RWPE1 (cell line): Measurements from ENCODE around the gene AMDHD1.

Experiments used
- CTCF ChIA-PET: fragments of 350-600 bp; sonication (Branson Sonifier 250); formaldehyde crosslinking; extraction: SDS; loops from one replicate; lab custom pipeline; 2021; lab: Yijun Ruan, JAX
- POLR2A ChIA-PET: fragments of 400-600 bp; formaldehyde crosslinking; extraction: SDS; loops from one replicate; lab custom pipeline; 2020; ENCODE audit warnings: antibody characterized with exemption; ENCODE audit not compliant: low non-redundant PET; lab: Yijun Ruan, JAX
- DNase-seq: peaks from one replicate; pipeline ENCODE4 v3.0.0; 2012; ENCODE audit warnings: low spot score
- H3K27ac ChIP-seq: fragments of 450-650 bp; 2 replicates; pipeline ENCODE4 v1.5.1; 2017
- TF ChIP-seq, protein P1 (sequence below): fragments of 450-650 bp; conservative IDR thresholded peaks from 2 replicates; pipeline ENCODE4 v1.5.1; 2017; ENCODE audit warnings: low read depth, mild to moderate bottlenecking

Gene AMDHD1

DNA sequence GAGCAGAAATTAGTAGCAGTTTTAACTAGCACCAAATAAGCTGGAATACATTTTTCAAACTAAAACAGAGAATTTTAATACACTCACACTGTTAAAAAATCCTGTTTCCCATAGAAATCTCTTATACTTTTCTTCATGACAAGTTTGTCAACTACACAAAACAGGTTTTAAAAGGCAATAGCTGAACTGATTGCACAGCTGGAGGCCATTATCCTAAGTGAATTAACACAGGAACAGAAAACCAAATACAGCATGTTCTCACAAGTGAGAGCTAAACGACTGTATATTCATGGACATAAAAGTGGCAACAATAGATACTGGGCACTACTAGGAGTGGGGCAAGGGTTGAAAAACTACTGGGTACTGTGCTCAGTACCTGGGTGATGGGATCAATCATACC lies 64.6 kb downstream of the AMDHD1 start:
- CTCF ChIA-PET, result no interaction called here
- DNase-seq, result no peak
- no peak overlapping the region for H3K27ac ChIP-seq
- POLR2A ChIA-PET, result no interaction called here
- TF ChIP-seq, protein P1, sequence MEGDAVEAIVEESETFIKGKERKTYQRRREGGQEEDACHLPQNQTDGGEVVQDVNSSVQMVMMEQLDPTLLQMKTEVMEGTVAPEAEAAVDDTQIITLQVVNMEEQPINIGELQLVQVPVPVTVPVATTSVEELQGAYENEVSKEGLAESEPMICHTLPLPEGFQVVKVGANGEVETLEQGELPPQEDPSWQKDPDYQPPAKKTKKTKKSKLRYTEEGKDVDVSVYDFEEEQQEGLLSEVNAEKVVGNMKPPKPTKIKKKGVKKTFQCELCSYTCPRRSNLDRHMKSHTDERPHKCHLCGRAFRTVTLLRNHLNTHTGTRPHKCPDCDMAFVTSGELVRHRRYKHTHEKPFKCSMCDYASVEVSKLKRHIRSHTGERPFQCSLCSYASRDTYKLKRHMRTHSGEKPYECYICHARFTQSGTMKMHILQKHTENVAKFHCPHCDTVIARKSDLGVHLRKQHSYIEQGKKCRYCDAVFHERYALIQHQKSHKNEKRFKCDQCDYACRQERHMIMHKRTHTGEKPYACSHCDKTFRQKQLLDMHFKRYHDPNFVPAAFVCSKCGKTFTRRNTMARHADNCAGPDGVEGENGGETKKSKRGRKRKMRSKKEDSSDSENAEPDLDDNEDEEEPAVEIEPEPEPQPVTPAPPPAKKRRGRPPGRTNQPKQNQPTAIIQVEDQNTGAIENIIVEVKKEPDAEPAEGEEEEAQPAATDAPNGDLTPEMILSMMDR, result no peak

DNA sequence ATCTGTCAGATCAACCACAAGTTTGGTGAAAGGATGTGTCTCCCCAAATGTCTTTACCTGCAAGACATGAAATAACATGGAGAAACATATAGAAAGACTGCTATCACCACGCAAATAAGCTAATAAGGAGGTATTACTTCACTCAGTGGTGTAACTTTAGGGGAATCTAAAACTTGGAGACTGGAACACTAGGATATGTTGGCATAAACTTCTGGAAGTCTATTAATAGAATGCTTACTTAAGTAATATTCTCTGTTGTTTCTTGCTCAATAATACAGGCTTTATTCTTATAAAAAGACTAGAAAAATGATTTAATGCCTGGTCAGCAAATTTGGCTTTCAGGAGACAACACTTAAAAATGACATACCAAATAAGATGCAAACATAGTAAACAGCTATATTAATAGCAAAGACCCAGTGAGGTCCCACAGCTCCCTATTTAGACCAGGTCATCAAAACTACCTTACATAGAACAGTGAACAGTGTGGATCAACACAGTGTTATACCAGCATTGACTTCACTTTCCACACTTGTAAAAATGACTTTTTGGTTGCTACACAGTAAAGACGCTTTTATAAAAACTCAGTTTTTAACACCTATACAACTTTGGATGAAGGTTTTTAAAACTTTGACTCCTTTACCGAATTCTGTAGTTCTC lies 71.9 kb downstream of the AMDHD1 start:
- H3K27ac ChIP-seq, result no peak overlapping the region
- POLR2A ChIA-PET, result no interaction called here
- TF ChIP-seq, protein P1, result no peak
- CTCF ChIA-PET, result interaction anchor here (0.7 kb wide), 1 partner anchor 383 kb away, joined by 4 read pairs; no protein-coding TSS in a partner anchor
- no peak for DNase-seq

DNA sequence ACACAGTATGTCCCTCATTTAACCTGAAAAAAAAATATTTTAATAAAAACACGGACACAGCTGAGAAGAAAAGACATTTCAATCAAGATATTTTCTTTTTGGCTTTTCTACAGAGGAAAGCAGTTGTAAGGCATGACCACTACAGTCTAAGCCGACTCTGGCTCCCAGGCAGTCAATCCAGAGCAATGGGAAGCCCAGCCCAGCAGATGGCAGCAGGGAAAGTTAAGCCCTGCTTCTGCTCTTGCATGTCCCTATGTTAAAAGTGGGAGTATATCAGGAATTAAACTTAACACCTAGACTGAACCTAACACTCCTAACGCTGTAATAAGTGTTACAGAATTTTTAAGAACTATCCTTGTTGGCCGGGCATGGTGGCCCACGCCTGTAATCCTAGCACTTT lies 72.5 kb downstream of the AMDHD1 start:
- no peak for DNase-seq
- H3K27ac ChIP-seq, result no peak overlapping the region
- TF ChIP-seq, protein P1, result peak; percentile 19; the same call in 1 of the 2 replicates
- CTCF ChIA-PET, result no interaction called here
- POLR2A ChIA-PET, result no interaction called here
